ENCODE measurements around the gene OSBPL1A. TPM values are rescaled to one million over a fixed set of nuclear protein-coding genes. Genes with fewer than 3 reads are reported as not detected.

The OSBPL1A gene
- polyA plus RNA-seq, 1 of the 3 experiments (the other 2 are of a cell fraction), result 21.3 TPM

DNA sequence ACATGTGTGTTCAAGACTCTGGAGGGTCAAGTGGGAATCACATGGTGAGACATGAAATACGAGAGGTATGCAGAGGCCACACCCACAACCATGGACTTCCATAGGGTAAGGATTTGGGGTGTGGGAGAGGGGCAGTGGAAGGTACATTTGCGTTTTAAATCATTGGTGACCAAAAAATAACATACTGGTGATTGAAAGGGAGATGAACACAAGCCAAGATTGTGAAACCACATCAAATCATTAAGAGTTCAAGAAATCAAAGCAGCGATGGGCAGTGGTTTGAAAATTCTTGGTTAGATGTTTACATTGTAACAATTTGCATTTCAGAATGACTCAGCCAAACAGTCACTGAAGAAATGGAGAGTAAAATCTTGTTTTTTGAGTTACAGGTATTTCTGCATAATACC lies 260.7 kb downstream of the OSBPL1A start (continued):
- no peak for TF ChIP-seq MXI1 (IDR thresholded peaks at IDR 0.05; ENCODE audit: low read depth, low read length)

DNA sequence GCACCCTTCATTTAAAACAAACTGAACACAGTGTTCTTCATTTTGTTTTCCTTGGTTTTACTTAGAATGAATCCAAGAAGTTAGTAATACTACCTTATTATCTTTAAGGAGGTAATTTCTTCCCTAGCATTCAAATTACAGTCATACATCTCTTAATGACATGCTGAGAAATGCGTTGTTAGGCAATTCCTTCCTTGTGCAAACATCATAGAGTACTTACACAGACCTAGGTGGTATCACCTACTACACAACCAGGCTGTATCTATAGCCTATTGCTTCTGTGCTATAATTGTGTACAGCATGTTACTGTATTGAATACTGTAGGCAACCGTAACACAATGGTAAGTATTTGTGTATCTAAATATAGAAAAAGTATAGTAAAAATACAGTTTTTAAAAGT lies 267.1 kb downstream of the OSBPL1A start:
- Histone ChIP-seq H3K4me3 (ENCODE audit: low read depth in 2 of 2, low read length in 1 of 2) (no peak overlapping the region), H3K79me2 (ENCODE audit: insufficient read depth) (no peaks in the 10 kb centered on the region), H3K27ac (ENCODE audit: low read depth in 2 of 2, low read length in 1 of 2) (no peak overlapping the region), H3K9ac (no peak overlapping the region), H4K20me1 (ENCODE audit: insufficient read depth) (no peaks in the 10 kb centered on the region), H3K4me1 (ENCODE audit: control insufficient read depth in 1 of 2, insufficient read depth in 2 of 2, low read depth in 1 of 2, low read length in 1 of 2) (no peaks in the 10 kb centered on the region), H3F3A (replicated peaks; ENCODE audit: insufficient read depth) (peaks cover 7% of the 10 kb centered on the region), H3K9me2 (no peaks in the 10 kb centered on the region), H3K4me2 (no peak overlapping the region), H3K9me3 (no peaks in the 10 kb centered on the region), H3K27me3 (ENCODE audit: insufficient read depth) (no peaks in the 10 kb centered on the region), H3K36me3 (replicated peaks in 1 of 2; ENCODE audit: control insufficient read depth in 1 of 2, insufficient read depth in 2 of 2, low read length in 1 of 2) (peaks cover 14 to 29% of the 10 kb centered on the region in 2 experiments), H2AFZ (ENCODE audit: low read depth) (no peak overlapping the region)
- ChIA-PET CTCF (no interaction called here), POLR2A (no interaction called here)
- no peak for DNase-seq
- TF ChIP-seq, protein P1, sequence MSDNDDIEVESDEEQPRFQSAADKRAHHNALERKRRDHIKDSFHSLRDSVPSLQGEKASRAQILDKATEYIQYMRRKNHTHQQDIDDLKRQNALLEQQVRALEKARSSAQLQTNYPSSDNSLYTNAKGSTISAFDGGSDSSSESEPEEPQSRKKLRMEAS (IDR thresholded peaks at IDR 0.05; ENCODE audit: low read depth), result no peak
- TF ChIP-seq EP300 (IDR thresholded peaks at IDR 0.05; ENCODE audit: borderline replicate concordance in 1 of 2, low read depth in 1 of 2, low read length in 1 of 2) (no peak), RAD21 (IDR thresholded peaks at IDR 0.05; ENCODE audit: low read length) (no peak)
- whole genome bisulfite sequencing (ENCODE audit: low lambda C conversion rate), result 70% methylated on average over 2 of the region's 2 CpGs

DNA sequence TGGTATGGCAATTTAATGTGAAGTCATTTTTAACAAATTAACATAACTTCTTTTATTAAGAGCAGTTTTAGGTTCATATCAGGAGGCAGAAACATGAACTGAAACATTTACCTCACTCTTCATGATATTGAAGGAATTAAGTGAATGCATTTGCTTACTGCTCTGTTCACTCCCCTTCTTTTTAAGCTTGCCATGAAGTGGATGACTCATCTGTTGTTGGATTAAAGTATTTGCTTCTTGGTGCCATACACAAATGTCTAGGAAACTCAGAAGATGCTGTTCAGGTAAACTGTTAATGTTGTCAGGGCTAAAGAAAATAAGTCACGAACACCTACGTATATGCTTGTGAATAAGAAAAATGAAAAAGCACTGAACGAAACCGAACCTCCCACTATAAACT lies 268.9 kb downstream of the OSBPL1A start:
- no peaks in the 10 kb centered on the region for H3K9me2 ChIP-seq
- no peak overlapping the region for H3K4me3 ChIP-seq (ENCODE audit: low read depth in 2 of 2, low read length in 1 of 2)
- H3F3A ChIP-seq (replicated peaks; ENCODE audit: insufficient read depth), result peaks cover 7% of the 10 kb centered on the region
- H3K4me1 ChIP-seq (ENCODE audit: control insufficient read depth in 1 of 2, insufficient read depth in 2 of 2, low read depth in 1 of 2, low read length in 1 of 2), result no peaks in the 10 kb centered on the region
- H4K20me1 ChIP-seq (ENCODE audit: insufficient read depth), result no peaks in the 10 kb centered on the region
- no peaks in the 10 kb centered on the region for H3K79me2 ChIP-seq (ENCODE audit: insufficient read depth)
- TF ChIP-seq FOSL2 (IDR thresholded peaks at IDR 0.05; ENCODE audit: borderline replicate concordance, low read depth), result peak; percentile 20; the same call in 1 of the 2 replicates
- TF ChIP-seq JUND (IDR thresholded peaks at IDR 0.05), result no peak
- no peak overlapping the region for H3K4me2 ChIP-seq
- no peaks in the 10 kb centered on the region for H3K27me3 ChIP-seq (ENCODE audit: insufficient read depth)
- ChIA-PET POLR2A (no interaction called here), CTCF (interaction anchor here (1.3 kb wide), 1 partner anchor 9 kb away, joined by 4 read pairs; no protein-coding TSS in a partner anchor)
- 99% methylated on average over 4 of the region's 4 CpGs for WGBS (ENCODE audit: low lambda C conversion rate)
- H3K9ac ChIP-seq, result no peak overlapping the region
- H2AFZ ChIP-seq (ENCODE audit: low read depth), result no peak overlapping the region
- H3K36me3 ChIP-seq (replicated peaks in 1 of 2; ENCODE audit: control insufficient read depth in 1 of 2, insufficient read depth in 2 of 2, low read length in 1 of 2), result peaks cover 12 to 32% of the 10 kb centered on the region in 2 experiments
- no peak for DNase-seq
- no peaks in the 10 kb centered on the region for H3K9me3 ChIP-seq
- H3K27ac ChIP-seq (ENCODE audit: low read depth in 2 of 2, low read length in 1 of 2), result no peak overlapping the region

DNA sequence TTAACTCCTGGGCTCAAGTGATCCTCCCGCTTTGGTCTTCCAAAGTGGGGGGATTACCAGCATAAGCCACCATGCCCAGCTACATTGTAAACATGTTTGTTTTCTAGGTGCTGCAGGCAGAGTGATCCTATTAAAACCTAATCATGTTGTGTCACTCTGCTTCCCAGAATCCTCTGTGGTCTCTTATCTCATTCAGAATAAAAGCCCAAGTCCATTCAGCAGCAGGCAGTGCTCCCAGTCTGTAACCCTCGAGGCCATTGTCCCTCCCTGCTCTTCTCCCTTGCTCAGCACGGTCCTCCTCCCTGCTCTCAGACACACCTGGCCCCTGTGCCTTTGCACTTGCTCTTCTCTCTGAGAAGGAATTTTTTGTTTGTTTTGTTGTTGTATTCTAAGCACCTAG lies 269.9 kb downstream of the OSBPL1A start:
- POLR2A ChIA-PET, result no interaction called here
- no peak for DNase-seq
- TF ChIP-seq EZH2phosphoT487 (IDR thresholded peaks at IDR 0.05; ENCODE audit: borderline replicate concordance, low read depth) (no peak), NRF1 (IDR thresholded peaks at IDR 0.05; ENCODE audit: low read depth, low read length) (no peak), MEF2A (IDR thresholded peaks at IDR 0.05; ENCODE audit: borderline replicate concordance, low read depth) (no peak), SIN3A (IDR thresholded peaks at IDR 0.05; ENCODE audit: borderline replicate concordance, low read depth, low read length) (no peak), NFIC (IDR thresholded peaks at IDR 0.05; ENCODE audit: borderline replicate concordance) (no peak), JUND (IDR thresholded peaks at IDR 0.05) (no peak), FOXM1 (IDR thresholded peaks at IDR 0.05; ENCODE audit: low read depth) (no peak), TCF12 (IDR thresholded peaks at IDR 0.05) (no peak), GABPA (IDR thresholded peaks at IDR 0.05; ENCODE audit: low read depth) (no peak), TAF1 (IDR thresholded peaks at IDR 0.05; ENCODE audit: borderline replicate concordance, low read depth, low read length) (no peak)
- TF ChIP-seq, protein P2, sequence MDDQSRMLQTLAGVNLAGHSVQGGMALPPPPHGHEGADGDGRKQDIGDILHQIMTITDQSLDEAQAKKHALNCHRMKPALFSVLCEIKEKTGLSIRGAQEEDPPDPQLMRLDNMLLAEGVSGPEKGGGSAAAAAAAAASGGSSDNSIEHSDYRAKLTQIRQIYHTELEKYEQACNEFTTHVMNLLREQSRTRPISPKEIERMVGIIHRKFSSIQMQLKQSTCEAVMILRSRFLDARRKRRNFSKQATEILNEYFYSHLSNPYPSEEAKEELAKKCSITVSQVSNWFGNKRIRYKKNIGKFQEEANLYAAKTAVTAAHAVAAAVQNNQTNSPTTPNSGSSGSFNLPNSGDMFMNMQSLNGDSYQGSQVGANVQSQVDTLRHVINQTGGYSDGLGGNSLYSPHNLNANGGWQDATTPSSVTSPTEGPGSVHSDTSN (IDR thresholded peaks at IDR 0.05), result no peak
- TF ChIP-seq, protein P1 (IDR thresholded peaks at IDR 0.05; ENCODE audit: low read depth), result no peak
- TF ChIP-seq, protein P3, sequence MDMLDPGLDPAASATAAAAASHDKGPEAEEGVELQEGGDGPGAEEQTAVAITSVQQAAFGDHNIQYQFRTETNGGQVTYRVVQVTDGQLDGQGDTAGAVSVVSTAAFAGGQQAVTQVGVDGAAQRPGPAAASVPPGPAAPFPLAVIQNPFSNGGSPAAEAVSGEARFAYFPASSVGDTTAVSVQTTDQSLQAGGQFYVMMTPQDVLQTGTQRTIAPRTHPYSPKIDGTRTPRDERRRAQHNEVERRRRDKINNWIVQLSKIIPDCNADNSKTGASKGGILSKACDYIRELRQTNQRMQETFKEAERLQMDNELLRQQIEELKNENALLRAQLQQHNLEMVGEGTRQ (IDR thresholded peaks at IDR 0.05; ENCODE audit: borderline replicate concordance, low read depth, low read length), result no peak

More for the DNA sequence above, 269.9 kb downstream of the OSBPL1A start:
- no peaks in the 10 kb centered on the region for H3K27me3 ChIP-seq (ENCODE audit: insufficient read depth)
- no peaks in the 10 kb centered on the region for H4K20me1 ChIP-seq (ENCODE audit: insufficient read depth)
- 69% methylated on average over 3 of the region's 3 CpGs for WGBS (ENCODE audit: low lambda C conversion rate)
- H3K4me2 ChIP-seq, result no peak overlapping the region
- no peak overlapping the region for H3K4me3 ChIP-seq (ENCODE audit: low read depth in 2 of 2, low read length in 1 of 2)
- no peak overlapping the region for H2AFZ ChIP-seq (ENCODE audit: low read depth)
- CTCF ChIA-PET, result interaction anchor here (0.7 to 1.5 kb wide), 4 partner anchors 8 to 209 kb away, joined by 3 to 4 read pairs (median 4); no protein-coding TSS in a partner anchor
- H3K27ac ChIP-seq (ENCODE audit: low read depth in 2 of 2, low read length in 1 of 2), result no peak overlapping the region
- peaks cover 1% of the 10 kb centered on the region for H3F3A ChIP-seq (replicated peaks; ENCODE audit: insufficient read depth)
- no peaks in the 10 kb centered on the region for H3K4me1 ChIP-seq (ENCODE audit: control insufficient read depth in 1 of 2, insufficient read depth in 2 of 2, low read depth in 1 of 2, low read length in 1 of 2)
- no peaks in the 10 kb centered on the region for H3K79me2 ChIP-seq (ENCODE audit: insufficient read depth)
- no peaks in the 10 kb centered on the region for H3K9me2 ChIP-seq
- H3K9me3 ChIP-seq, result no peaks in the 10 kb centered on the region
- no peak overlapping the region for H3K9ac ChIP-seq
- H3K36me3 ChIP-seq (replicated peaks in 1 of 2; ENCODE audit: control insufficient read depth in 1 of 2, insufficient read depth in 2 of 2, low read length in 1 of 2), result peaks cover 2 to 25% of the 10 kb centered on the region in 2 experiments

Data from SK-N-SH (cell line).